Measurements from ENCODE around the gene NUP210L.

Gene NUP210L

DNA sequence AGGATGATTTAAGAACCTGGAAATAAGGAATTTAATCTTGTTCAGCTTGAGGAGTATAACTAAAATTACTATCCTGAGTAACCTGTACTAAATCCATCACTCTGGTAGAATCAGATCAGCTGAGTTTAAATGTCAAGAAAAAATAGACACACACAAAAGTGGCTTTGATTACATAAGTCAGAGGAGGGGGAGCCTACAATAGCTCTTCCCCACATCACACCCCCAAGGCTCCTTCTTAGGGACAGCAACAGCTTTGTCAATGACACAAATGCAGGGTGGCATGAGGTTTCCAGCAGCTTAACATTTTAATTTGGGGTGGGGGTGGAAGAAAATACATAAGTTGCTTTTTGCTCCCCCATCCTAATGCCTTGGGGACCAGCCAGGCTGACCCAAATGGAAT is 12.6 kb upstream of the NUP210L start:
- Histone ChIP-seq H3K9me3 (ENCODE audit: insufficient read depth, low read depth, low read length) (no peaks in the 10 kb centered on the region), H3K27me3 (ENCODE audit: insufficient read depth, low read length) (no peaks in the 10 kb centered on the region), H2AFZ (ENCODE audit: insufficient read depth, low read length, poor library complexity) (no peak overlapping the region), H4K8ac (ENCODE audit: low read depth, low read length) (no peak overlapping the region), H3K79me2 (ENCODE audit: control insufficient read depth, insufficient read depth, low read length, poor library complexity) (no peaks in the 10 kb centered on the region), H2BK120ac (ENCODE audit: insufficient read depth, low read length, poor library complexity) (no peak overlapping the region), H2BK5ac (ENCODE audit: low read depth, low read length, poor library complexity) (no peak overlapping the region), H3K23ac (ENCODE audit: low read length) (no peak overlapping the region), H4K91ac (ENCODE audit: low read depth, low read length) (no peak overlapping the region), H3K14ac (ENCODE audit: low read length) (no peak overlapping the region), H3K4ac (ENCODE audit: low read depth, low read length) (no peak overlapping the region), H3K36me3 (ENCODE audit: control insufficient read depth in 1 of 2, insufficient read depth in 2 of 2, low read length in 2 of 2) (peaks cover 42 to 78% of the 10 kb centered on the region in 2 experiments), H2AK5ac (ENCODE audit: low read length) (no peak overlapping the region), H3K27ac (ENCODE audit: low read depth, low read length) (no peak overlapping the region), H3K18ac (ENCODE audit: low read length) (no peak overlapping the region), H3K79me1 (ENCODE audit: low read length) (no peaks in the 10 kb centered on the region), H3K4me3 (ENCODE audit: low read depth, low read length) (no peak overlapping the region), H3K4me2 (ENCODE audit: low read length) (no peak overlapping the region), H3K4me1 (ENCODE audit: control insufficient read depth in 1 of 2, insufficient read depth in 2 of 2, low read length in 2 of 2) (no peaks in the 10 kb centered on the region), H4K12ac (ENCODE audit: low read depth, low read length) (no peak overlapping the region), H3K9ac (ENCODE audit: low read length) (no peak overlapping the region), H2BK12ac (ENCODE audit: low read length) (no peak overlapping the region)
- DNase-seq, result no peak

DNA sequence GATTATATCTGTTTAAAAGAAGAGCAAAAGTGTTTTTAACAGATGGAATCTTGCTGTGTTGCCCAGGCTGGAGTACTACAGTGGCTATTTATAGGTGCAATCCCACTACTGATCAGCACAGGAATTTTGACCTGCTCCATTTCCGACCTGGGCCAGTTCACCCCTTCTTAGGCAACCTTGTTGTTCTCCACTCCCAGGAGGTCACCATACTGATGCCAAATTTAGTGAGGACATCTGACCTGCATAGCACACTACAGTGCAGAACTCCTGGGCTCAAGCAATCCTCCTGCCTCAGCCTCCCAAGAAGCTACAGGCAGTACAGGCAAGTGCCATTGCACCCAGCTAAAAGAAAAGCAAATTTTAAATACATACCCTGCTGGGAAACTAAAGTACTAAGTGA is 11.3 kb upstream of the NUP210L start:
- Histone ChIP-seq H2BK12ac (ENCODE audit: low read length) (no peak overlapping the region), H3K9me3 (ENCODE audit: insufficient read depth, low read depth, low read length) (no peaks in the 10 kb centered on the region), H3K4me1 (ENCODE audit: control insufficient read depth in 1 of 2, insufficient read depth in 2 of 2, low read length in 2 of 2) (no peaks in the 10 kb centered on the region), H3K18ac (ENCODE audit: low read length) (no peak overlapping the region), H4K91ac (ENCODE audit: low read depth, low read length) (no peak overlapping the region), H3K9ac (ENCODE audit: low read length) (no peak overlapping the region), H3K4ac (ENCODE audit: low read depth, low read length) (no peak overlapping the region), H3K27ac (ENCODE audit: low read depth, low read length) (no peak overlapping the region), H3K4me2 (ENCODE audit: low read length) (no peak overlapping the region), H2BK5ac (ENCODE audit: low read depth, low read length, poor library complexity) (no peak overlapping the region), H3K79me2 (ENCODE audit: control insufficient read depth, insufficient read depth, low read length, poor library complexity) (no peaks in the 10 kb centered on the region), H4K8ac (ENCODE audit: low read depth, low read length) (no peak overlapping the region), H3K79me1 (ENCODE audit: low read length) (no peaks in the 10 kb centered on the region), H3K4me3 (ENCODE audit: low read depth, low read length) (no peak overlapping the region), H4K12ac (ENCODE audit: low read depth, low read length) (no peak overlapping the region), H2AFZ (ENCODE audit: insufficient read depth, low read length, poor library complexity) (no peak overlapping the region), H3K23ac (ENCODE audit: low read length) (no peak overlapping the region), H3K14ac (ENCODE audit: low read length) (no peak overlapping the region), H2AK5ac (ENCODE audit: low read length) (no peak overlapping the region), H3K27me3 (ENCODE audit: insufficient read depth, low read length) (no peaks in the 10 kb centered on the region), H3K36me3 (ENCODE audit: control insufficient read depth in 1 of 2, insufficient read depth in 2 of 2, low read length in 2 of 2) (peaks cover 40 to 72% of the 10 kb centered on the region in 2 experiments), H2BK120ac (ENCODE audit: insufficient read depth, low read length, poor library complexity) (no peak overlapping the region)
- no CpG with 5 or more reads among the region's 1 CpG for WGBS (ENCODE audit: extremely low coverage, insufficient coverage, insufficient read length)
- no peak for DNase-seq

DNA sequence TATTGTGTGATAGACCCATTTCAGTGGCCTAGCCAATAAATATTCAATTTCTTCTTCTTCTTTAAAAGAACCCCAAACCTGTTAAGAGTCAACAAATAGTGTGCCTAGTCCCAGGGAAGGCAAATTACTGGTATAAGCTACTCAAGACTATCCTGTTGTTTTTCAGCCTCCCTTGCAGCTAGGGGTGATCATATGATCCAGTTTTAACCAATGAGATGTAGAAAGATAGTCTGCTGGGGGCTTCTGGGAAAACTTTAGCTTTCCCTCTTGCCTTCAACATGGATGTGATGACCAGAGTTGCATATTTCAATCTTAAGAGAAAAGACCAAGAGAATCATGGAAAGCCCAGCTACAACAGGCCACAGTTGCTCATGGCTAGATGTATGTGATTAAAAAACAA is 4.7 kb upstream of the NUP210L start:
- no peak overlapping the region for H3K23ac ChIP-seq (ENCODE audit: low read length)
- H3K4me3 ChIP-seq (ENCODE audit: low read depth, low read length), result no peak overlapping the region
- H3K4ac ChIP-seq (ENCODE audit: low read depth, low read length), result no peak overlapping the region
- H3K14ac ChIP-seq (ENCODE audit: low read length), result no peak overlapping the region
- H3K18ac ChIP-seq (ENCODE audit: low read length), result no peak overlapping the region
- H2BK120ac ChIP-seq (ENCODE audit: insufficient read depth, low read length, poor library complexity), result no peak overlapping the region
- no peaks in the 10 kb centered on the region for H3K9me3 ChIP-seq (ENCODE audit: insufficient read depth, low read depth, low read length)
- no peaks in the 10 kb centered on the region for H3K79me1 ChIP-seq (ENCODE audit: low read length)
- H4K12ac ChIP-seq (ENCODE audit: low read depth, low read length), result no peak overlapping the region
- H3K79me2 ChIP-seq (ENCODE audit: control insufficient read depth, insufficient read depth, low read length, poor library complexity), result no peaks in the 10 kb centered on the region
- H4K8ac ChIP-seq (ENCODE audit: low read depth, low read length), result no peak overlapping the region
- H2BK12ac ChIP-seq (ENCODE audit: low read length), result no peak overlapping the region
- no peak overlapping the region for H3K4me2 ChIP-seq (ENCODE audit: low read length)
- no peak overlapping the region for H3K27ac ChIP-seq (ENCODE audit: low read depth, low read length)
- no peak overlapping the region for H2AK5ac ChIP-seq (ENCODE audit: low read length)
- peaks cover 17 to 45% of the 10 kb centered on the region in 2 experiments for H3K36me3 ChIP-seq (ENCODE audit: control insufficient read depth in 1 of 2, insufficient read depth in 2 of 2, low read length in 2 of 2)
- H4K91ac ChIP-seq (ENCODE audit: low read depth, low read length), result no peak overlapping the region
- no peak overlapping the region for H3K9ac ChIP-seq (ENCODE audit: low read length)
- no peak for DNase-seq
- no peak overlapping the region for H2BK5ac ChIP-seq (ENCODE audit: low read depth, low read length, poor library complexity)
- no peaks in the 10 kb centered on the region for H3K4me1 ChIP-seq (ENCODE audit: control insufficient read depth in 1 of 2, insufficient read depth in 2 of 2, low read length in 2 of 2)
- H2AFZ ChIP-seq (ENCODE audit: insufficient read depth, low read length, poor library complexity), result no peak overlapping the region
- no peaks in the 10 kb centered on the region for H3K27me3 ChIP-seq (ENCODE audit: insufficient read depth, low read length)

DNA sequence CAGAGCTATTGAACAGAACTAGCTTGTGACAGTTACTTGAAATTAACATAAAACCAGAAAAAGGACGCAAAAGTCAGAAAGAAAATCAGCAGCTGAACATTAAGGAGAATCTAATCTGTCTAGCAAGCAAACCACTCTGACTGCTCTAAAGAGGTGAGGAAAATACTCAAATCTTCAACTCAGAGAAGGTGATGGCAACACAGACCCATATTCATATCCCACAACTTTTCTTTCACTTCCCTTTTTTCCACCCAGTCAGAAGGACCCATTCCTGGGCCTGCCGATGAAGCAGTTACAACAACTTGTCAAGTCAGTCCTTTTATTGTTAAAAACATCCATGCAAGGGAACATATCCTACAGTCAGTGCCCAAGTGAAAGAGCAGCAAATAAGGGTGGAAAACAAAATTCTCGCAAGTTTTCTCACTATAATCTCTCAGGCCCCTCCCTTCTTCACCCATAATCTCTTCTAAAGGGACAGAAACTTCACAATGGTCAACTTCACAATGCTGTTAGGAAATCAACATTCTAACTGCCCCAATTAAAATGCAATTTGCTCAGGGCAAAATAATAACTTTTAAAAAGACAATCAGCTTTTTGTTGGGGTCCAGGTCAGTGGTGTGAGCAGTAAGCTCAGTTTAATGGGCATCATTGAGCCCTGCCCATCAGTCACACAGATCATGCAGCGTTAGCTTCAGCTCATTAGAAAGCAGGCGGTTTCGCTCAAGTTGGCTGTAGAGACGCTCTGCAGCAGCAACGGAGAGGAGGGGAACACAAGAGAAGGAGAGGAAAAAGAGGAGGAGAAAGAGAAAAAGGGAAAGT is 3.6 kb upstream of the NUP210L start:
- Histone ChIP-seq H3K4me3 (ENCODE audit: low read depth, low read length) (no peak overlapping the region), H3K27ac (ENCODE audit: low read depth, low read length) (no peak overlapping the region), H3K9me3 (ENCODE audit: insufficient read depth, low read depth, low read length) (no peaks in the 10 kb centered on the region), H2AK5ac (ENCODE audit: low read length) (no peak overlapping the region), H3K14ac (ENCODE audit: low read length) (no peak overlapping the region), H3K9ac (ENCODE audit: low read length) (no peak overlapping the region), H3K27me3 (ENCODE audit: insufficient read depth, low read length) (no peaks in the 10 kb centered on the region), H3K79me1 (ENCODE audit: low read length) (no peaks in the 10 kb centered on the region), H2AFZ (ENCODE audit: insufficient read depth, low read length, poor library complexity) (no peak overlapping the region), H4K91ac (ENCODE audit: low read depth, low read length) (no peak overlapping the region), H3K79me2 (ENCODE audit: control insufficient read depth, insufficient read depth, low read length, poor library complexity) (no peaks in the 10 kb centered on the region), H3K18ac (ENCODE audit: low read length) (no peak overlapping the region), H4K12ac (ENCODE audit: low read depth, low read length) (no peak overlapping the region), H2BK5ac (ENCODE audit: low read depth, low read length, poor library complexity) (no peak overlapping the region), H4K8ac (ENCODE audit: low read depth, low read length) (no peak overlapping the region), H3K4me1 (ENCODE audit: control insufficient read depth in 1 of 2, insufficient read depth in 2 of 2, low read length in 2 of 2) (no peaks in the 10 kb centered on the region), H3K4me2 (ENCODE audit: low read length) (no peak overlapping the region), H2BK120ac (ENCODE audit: insufficient read depth, low read length, poor library complexity) (no peak overlapping the region), H3K4ac (ENCODE audit: low read depth, low read length) (no peak overlapping the region), H3K23ac (ENCODE audit: low read length) (no peak overlapping the region), H3K36me3 (ENCODE audit: control insufficient read depth in 1 of 2, insufficient read depth in 2 of 2, low read length in 2 of 2) (peaks cover 12 to 38% of the 10 kb centered on the region in 2 experiments), H2BK12ac (ENCODE audit: low read length) (peak overlapping the region; percentile 42)
- WGBS (ENCODE audit: extremely low coverage, insufficient coverage, insufficient read length), result no CpG with 5 or more reads among the region's 8 CpGs
- DNase-seq, result no peak

Data from trophoblast cell (in vitro differentiated cells and primary cell).